ENCODE data around the gene CBX1. TPM values are rescaled to one million over a fixed set of nuclear protein-coding genes. Genes with fewer than 3 reads are reported as not detected.

CBX1 gene
- total and polyA plus RNA-seq, 2 of the 13 experiments (the other 11 are each of a cell fraction or from before 2014, with no cell fraction given) = 17.8 to 108 TPM

DNA sequence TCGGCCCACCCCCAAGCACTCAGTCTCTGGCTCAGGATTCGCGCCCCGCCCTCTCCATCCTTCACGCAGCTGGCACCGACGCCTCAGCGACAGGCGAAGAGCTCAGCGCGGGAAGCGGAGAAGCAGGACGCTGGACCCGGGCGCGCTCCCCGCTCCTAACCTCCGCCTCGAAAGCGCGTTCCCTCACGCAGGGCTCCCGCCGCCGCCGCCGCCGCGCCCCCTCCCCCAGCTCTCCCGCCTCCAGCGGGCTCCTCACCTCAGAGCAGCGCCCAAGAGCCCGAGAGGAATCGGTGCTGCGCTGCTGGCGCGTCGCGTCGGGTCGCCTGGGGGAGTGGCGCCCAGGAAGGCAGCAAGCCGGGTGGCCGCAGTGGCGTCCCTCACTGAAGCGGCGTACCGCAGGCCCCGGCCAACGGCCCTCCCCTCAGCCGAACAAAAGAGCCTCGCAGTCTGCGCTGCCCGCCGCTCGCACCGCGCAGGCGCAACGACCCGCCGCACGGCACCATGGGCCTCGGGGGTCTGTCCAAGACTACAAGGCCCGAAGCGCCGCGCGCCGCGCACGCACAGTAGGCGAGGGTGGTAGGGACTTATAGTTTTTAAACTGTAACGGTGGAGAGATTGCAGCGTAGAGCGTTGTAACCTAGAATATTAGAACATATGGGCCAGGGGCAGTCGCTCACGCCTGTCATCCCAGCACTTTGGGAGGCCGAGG is at the start of gene CBX1 (continued):
- TF ChIP-seq, protein P1, sequence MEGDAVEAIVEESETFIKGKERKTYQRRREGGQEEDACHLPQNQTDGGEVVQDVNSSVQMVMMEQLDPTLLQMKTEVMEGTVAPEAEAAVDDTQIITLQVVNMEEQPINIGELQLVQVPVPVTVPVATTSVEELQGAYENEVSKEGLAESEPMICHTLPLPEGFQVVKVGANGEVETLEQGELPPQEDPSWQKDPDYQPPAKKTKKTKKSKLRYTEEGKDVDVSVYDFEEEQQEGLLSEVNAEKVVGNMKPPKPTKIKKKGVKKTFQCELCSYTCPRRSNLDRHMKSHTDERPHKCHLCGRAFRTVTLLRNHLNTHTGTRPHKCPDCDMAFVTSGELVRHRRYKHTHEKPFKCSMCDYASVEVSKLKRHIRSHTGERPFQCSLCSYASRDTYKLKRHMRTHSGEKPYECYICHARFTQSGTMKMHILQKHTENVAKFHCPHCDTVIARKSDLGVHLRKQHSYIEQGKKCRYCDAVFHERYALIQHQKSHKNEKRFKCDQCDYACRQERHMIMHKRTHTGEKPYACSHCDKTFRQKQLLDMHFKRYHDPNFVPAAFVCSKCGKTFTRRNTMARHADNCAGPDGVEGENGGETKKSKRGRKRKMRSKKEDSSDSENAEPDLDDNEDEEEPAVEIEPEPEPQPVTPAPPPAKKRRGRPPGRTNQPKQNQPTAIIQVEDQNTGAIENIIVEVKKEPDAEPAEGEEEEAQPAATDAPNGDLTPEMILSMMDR (CRISPR knock-in tag; IDR thresholded peaks at IDR 0.05) = peak; percentile 30
- TF ChIP-seq, protein P2, sequence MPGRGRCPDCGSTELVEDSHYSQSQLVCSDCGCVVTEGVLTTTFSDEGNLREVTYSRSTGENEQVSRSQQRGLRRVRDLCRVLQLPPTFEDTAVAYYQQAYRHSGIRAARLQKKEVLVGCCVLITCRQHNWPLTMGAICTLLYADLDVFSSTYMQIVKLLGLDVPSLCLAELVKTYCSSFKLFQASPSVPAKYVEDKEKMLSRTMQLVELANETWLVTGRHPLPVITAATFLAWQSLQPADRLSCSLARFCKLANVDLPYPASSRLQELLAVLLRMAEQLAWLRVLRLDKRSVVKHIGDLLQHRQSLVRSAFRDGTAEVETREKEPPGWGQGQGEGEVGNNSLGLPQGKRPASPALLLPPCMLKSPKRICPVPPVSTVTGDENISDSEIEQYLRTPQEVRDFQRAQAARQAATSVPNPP (CRISPR knock-in tag; IDR thresholded peaks at IDR 0.05) = no peak; the same call in 1 of the 2 replicates
- TF ChIP-seq TSC22D2 (CRISPR knock-in tag; IDR thresholded peaks at IDR 0.05; ENCODE audit: borderline replicate concordance) = no peak; the same call in 1 of the 2 replicates
- no peak for TF ChIP-seq MZF1 (CRISPR knock-in tag; IDR thresholded peaks at IDR 0.05; ENCODE audit: borderline replicate concordance)
- no peak for TF ChIP-seq ZNF496 (CRISPR knock-in tag; IDR thresholded peaks at IDR 0.05; ENCODE audit: insufficient replicate concordance)
- no peak for TF ChIP-seq TCF12 (IDR thresholded peaks at IDR 0.05)
- no peak; the same call in 1 of the 2 replicates for TF ChIP-seq TCF12 (CRISPR knock-in tag; IDR thresholded peaks at IDR 0.05)
- peak; percentile 96; the same call in 1 of the 2 replicates for TF ChIP-seq ZNF724P (CRISPR knock-in tag; IDR thresholded peaks at IDR 0.05; ENCODE audit: borderline replicate concordance)
- TF ChIP-seq, protein P3, sequence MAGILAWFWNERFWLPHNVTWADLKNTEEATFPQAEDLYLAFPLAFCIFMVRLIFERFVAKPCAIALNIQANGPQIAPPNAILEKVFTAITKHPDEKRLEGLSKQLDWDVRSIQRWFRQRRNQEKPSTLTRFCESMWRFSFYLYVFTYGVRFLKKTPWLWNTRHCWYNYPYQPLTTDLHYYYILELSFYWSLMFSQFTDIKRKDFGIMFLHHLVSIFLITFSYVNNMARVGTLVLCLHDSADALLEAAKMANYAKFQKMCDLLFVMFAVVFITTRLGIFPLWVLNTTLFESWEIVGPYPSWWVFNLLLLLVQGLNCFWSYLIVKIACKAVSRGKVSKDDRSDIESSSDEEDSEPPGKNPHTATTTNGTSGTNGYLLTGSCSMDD (CRISPR knock-in tag; IDR thresholded peaks at IDR 0.05) = no peak
- no peak for TF ChIP-seq KAT2B (IDR thresholded peaks at IDR 0.05; ENCODE audit: borderline replicate concordance, low read depth, low read length)
- no peak for TF ChIP-seq ZC3H4 (CRISPR knock-in tag; IDR thresholded peaks at IDR 0.05; ENCODE audit: borderline replicate concordance)
- TF ChIP-seq, protein P4, sequence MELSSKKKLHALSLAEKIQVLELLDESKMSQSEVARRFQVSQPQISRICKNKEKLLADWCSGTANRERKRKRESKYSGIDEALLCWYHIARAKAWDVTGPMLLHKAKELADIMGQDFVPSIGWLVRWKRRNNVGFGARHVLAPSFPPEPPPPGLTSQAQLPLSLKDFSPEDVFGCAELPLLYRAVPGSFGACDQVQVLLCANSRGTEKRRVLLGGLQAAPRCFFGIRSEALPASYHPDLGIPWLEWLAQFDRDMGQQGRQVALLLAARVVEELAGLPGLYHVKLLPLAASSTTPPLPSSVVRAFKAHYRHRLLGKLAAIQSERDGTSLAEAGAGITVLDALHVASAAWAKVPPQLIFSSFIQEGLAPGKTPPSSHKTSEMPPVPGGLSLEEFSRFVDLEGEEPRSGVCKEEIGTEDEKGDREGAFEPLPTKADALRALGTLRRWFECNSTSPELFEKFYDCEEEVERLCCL (CRISPR knock-in tag; IDR thresholded peaks at IDR 0.05; ENCODE audit: borderline replicate concordance) = 0 out of 2 replicates have a peak, but pooled peaks have one; percentile 36
- no peak for TF ChIP-seq PLRG1 (conservative IDR thresholded peaks at IDR 0.05)
- peak; percentile 99 for TF ChIP-seq HNRNPLL (IDR thresholded peaks at IDR 0.05; ENCODE audit: low read depth, low read length, poor library complexity, severe bottlenecking)
- TF ChIP-seq ZNF879 (CRISPR knock-in tag; IDR thresholded peaks at IDR 0.05) = no peak; the same call in 1 of the 2 replicates
- TF ChIP-seq, protein P5, sequence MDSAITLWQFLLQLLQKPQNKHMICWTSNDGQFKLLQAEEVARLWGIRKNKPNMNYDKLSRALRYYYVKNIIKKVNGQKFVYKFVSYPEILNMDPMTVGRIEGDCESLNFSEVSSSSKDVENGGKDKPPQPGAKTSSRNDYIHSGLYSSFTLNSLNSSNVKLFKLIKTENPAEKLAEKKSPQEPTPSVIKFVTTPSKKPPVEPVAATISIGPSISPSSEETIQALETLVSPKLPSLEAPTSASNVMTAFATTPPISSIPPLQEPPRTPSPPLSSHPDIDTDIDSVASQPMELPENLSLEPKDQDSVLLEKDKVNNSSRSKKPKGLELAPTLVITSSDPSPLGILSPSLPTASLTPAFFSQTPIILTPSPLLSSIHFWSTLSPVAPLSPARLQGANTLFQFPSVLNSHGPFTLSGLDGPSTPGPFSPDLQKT (CRISPR knock-in tag; IDR thresholded peaks at IDR 0.05; ENCODE audit: borderline replicate concordance) = 0 out of 2 replicates have a peak, but pooled peaks have one; percentile 45
- peak; percentile 39 for TF ChIP-seq ZNF274 (CRISPR knock-in tag; IDR thresholded peaks at IDR 0.05)
- TF ChIP-seq, protein P6, sequence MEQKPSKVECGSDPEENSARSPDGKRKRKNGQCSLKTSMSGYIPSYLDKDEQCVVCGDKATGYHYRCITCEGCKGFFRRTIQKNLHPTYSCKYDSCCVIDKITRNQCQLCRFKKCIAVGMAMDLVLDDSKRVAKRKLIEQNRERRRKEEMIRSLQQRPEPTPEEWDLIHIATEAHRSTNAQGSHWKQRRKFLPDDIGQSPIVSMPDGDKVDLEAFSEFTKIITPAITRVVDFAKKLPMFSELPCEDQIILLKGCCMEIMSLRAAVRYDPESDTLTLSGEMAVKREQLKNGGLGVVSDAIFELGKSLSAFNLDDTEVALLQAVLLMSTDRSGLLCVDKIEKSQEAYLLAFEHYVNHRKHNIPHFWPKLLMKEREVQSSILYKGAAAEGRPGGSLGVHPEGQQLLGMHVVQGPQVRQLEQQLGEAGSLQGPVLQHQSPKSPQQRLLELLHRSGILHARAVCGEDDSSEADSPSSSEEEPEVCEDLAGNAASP (CRISPR knock-in tag; IDR thresholded peaks at IDR 0.05; ENCODE audit: borderline replicate concordance) = peak; percentile 80
- no peak for TF ChIP-seq NBN (conservative IDR thresholded peaks at IDR 0.05)
- TF ChIP-seq NFE2 (CRISPR knock-in tag; IDR thresholded peaks at IDR 0.05) = no peak
